Mucosa of descending colon (tissue), 3 donors: Measurements from ENCODE around the gene CRYGS. TPM values are rescaled to one million over a fixed set of nuclear protein-coding genes. Genes with fewer than 3 reads are reported as not detected.

ENCODE experiments used
- ATAC-seq: fragments of 200-7000 bp; cut with Tn5 transposase; one replicate; pipeline ENCODE4 v1.9.1; 2020; ENCODE audit warnings: mild to moderate bottlenecking, moderate library complexity
- DNase-seq, 3 donors: peaks; one replicate each; pipeline ENCODE4 v3.0.0-alpha.2; 2020
- H3K36me3 ChIP-seq: fragments of 200-600 bp; one replicate; pipeline ENCODE4 v1.8.0; 2021; ENCODE audit warnings: low read depth, mild to moderate bottlenecking
- H3K4me1 ChIP-seq: fragments of 200-600 bp; one replicate; pipeline ENCODE4 v1.8.0; 2021; ENCODE audit warnings: low read depth, mild to moderate bottlenecking
- H3K4me3 ChIP-seq: fragments of 200-600 bp; one replicate; pipeline ENCODE4 v1.8.0; 2021; ENCODE audit warnings: mild to moderate bottlenecking
- H3K9me3 ChIP-seq: fragments of 200-600 bp; one replicate; pipeline ENCODE4 v1.8.0; 2021; ENCODE audit warnings: mild to moderate bottlenecking
- CTCF ChIP-seq: fragments of 200-600 bp; IDR thresholded peaks from one replicate; pipeline ENCODE4 v1.8.0; 2022; ENCODE audit warnings: antibody characterized with exemption, mild to moderate bottlenecking
- intact Hi-C, 2 donors: fragments of 100-400 bp; cut with DNase I in 1 of 2; cut with micrococcal nuclease in 1 of 2; formaldehyde crosslinking; loops; one replicate each; pipeline versions ENCODE4 v1.11.0 to v1.11.1; 2022; cut with DNase I, micrococcal nuclease
- total RNA-seq, 3 donors: library from RNA; stranded (reverse); fragmentation: NEBNext Ultra II Directional in 2 of 3; extraction: Animal tissue kit (Norgen Biotek cat#: 25700) in 2 of 3; gene quantifications; one replicate each; pipeline versions ENCODE4 v1.2.1 to v1.2.4, GENCODE V29; 2021 to 2023
- donor health status: DM: no; HTN: no; CAD: no; lungs with moderate emphysema.
- donor health status: DM: no; HTN: no; CAD: no.
- donor health status: DM: no; HTN: yes; CAD: no.

CRYGS gene
- total RNA-seq, 3 donors from 2014 or later: 3.2 to 3.9 (median 3.8) TPM

- intact Hi-C loops: no loop called here
- Histone ChIP-seq H3K9me3 (no peaks in the 10 kb centered on the region), H3K36me3 (no peaks in the 10 kb centered on the region), H3K4me3 (no peak overlapping the region), H3K4me1 (no peaks in the 10 kb centered on the region)
- no peak for ATAC-seq
- DNase-seq: no peak
- TF ChIP-seq CTCF: no peak
Measured at GRCh38 chr3:186511702-186512101, 32.5 kb downstream of the CRYGS start.

DNA sequence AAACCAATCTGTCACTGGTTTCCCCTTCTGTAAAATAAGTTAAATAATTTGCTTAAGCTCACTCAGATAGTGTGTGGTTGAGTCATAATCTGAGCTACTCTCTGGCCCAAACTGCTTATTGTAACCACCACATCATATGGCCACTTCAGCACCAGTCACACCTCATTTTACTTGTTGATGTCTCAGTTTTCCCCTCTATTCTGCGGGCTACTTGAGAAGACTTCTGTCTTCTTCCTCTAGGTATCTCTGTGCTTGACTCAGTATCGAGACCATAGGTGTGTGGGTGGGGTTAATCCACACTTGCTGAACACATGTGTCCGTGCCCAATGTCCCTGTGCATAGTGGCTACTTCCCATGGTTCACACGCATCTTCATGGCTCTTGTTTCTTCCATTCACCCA is 32.9 kb downstream of the CRYGS start:
- H3K4me3 ChIP-seq: no peak overlapping the region
- no peaks in the 10 kb centered on the region for H3K36me3 ChIP-seq
- no peak for DNase-seq
- intact Hi-C loops: no loop called here
- H3K9me3 ChIP-seq: no peaks in the 10 kb centered on the region
- TF ChIP-seq CTCF: no peak
- no peak for ATAC-seq
- H3K4me1 ChIP-seq: no peaks in the 10 kb centered on the region

DNA sequence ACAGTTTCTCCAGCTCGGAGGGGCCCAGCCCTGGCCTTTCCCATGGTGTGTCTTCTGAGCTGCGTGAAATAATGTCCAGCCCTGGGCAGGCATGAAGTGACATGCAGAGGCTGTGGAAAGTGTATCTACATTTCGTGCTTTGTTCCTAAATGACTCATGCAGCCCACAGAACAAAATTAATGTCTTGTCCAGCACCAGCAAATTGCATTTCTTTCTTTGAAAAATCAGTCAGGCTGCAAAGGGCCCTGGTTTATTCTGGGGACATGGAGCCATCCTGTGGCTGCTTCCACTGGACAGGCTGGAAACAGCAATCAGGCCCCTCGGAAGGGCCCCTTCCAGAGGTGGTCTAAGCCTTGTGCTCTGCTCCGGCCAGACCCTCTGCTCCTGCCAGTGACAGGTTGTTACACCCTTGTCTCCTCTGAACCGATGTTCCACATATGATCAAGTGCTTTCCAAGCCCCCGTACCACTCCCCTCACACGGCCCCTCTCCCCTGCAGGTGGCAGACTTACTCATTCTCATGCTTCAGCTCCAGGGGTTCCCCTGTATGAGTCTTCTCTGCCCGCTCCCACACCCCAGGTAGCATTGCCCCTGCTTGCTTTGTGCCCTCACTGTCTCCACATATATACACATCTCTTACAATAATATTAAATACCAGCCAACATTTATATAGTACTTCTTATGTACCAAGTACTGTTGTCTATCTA is 33.7 kb downstream of the CRYGS start:
- DNase-seq (no peak), ATAC-seq (no peak)
- intact Hi-C loops: no loop called here
- H3K4me3 ChIP-seq: no peak overlapping the region
- TF ChIP-seq CTCF: no peak
- H3K9me3 ChIP-seq: no peaks in the 10 kb centered on the region
- no peaks in the 10 kb centered on the region for H3K36me3 ChIP-seq
- H3K4me1 ChIP-seq: no peaks in the 10 kb centered on the region

DNA sequence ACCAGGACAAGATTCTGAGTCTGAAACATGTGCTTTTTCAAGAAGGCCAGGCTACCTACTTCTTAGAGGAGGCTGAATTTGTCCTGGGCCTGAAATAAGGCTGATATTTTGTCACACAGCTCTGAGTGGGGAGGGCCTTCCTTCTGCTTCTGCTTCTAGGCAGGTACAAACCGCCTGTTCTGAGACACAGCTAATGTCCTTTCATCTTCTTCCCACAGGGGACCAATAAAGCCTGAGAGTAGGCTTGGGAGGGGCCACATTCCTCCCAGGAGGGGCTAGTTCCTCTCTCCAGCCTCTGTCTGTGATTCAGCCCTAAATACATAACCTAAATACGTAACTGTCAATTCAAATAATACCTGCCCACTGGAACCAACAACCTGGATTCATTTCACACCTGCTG is 34.8 kb downstream of the CRYGS start:
- Histone ChIP-seq H3K9me3 (no peaks in the 10 kb centered on the region), H3K4me3 (no peak overlapping the region), H3K36me3 (no peaks in the 10 kb centered on the region), H3K4me1 (no peaks in the 10 kb centered on the region)
- DNase-seq: no peak
- TF ChIP-seq CTCF: no peak
- intact Hi-C loops: no loop called here
- ATAC-seq: no peak

DNA sequence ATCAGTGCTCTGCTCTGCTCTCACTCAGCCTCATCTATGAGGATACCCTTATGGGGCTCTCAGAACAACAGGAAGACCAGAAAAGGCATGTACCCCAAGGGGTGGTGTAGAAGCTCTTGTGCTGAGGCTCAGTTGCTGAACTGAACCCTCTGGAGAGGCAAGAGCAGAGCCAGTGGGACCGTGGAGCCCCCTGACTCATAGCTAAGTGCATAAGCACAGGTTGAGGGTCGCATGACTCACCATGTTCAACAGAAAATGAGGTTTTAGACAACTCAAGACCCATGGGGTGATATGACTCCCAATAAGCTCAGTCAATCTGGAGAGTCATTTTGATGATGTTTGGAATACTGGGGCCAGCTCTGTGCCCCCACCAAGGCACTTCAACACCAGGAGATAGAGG is 37.3 kb downstream of the CRYGS start:
- Histone ChIP-seq H3K4me3 (no peak overlapping the region), H3K36me3 (no peaks in the 10 kb centered on the region), H3K9me3 (no peaks in the 10 kb centered on the region), H3K4me1 (no peaks in the 10 kb centered on the region)
- intact Hi-C loops: no loop called here
- ATAC-seq (no peak), DNase-seq (no peak)
- no peak for TF ChIP-seq CTCF

DNA sequence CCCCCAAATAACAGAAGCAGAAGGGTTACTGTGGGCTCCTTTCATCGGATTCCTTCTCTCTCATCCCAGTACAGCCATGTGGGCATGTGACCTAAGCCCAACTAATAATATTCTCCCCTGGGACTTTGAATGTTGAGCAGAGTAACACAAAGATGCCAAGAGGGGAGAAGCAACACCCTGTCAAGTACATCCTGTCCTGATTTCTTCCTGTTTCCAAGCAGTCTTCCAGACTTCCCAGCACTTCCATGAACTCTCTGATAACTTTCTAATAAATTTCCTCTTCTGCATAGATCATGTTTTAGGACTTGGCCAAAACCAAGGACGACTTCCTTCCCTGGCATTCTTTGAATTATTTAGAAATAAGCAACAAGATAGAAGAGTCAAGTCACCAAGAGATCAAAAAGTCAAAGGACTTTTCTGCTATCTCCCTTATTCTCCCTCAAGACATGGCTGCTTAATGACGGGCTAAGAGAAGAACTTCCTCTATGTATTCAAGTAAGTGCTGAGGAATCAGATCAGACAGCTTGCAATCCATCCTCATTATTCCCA is 37.9 kb downstream of the CRYGS start:
- ATAC-seq (no peak), DNase-seq (no peak)
- no peaks in the 10 kb centered on the region for H3K9me3 ChIP-seq
- H3K4me3 ChIP-seq: no peak overlapping the region
- no peak for TF ChIP-seq CTCF
- intact Hi-C loops: no loop called here
- no peaks in the 10 kb centered on the region for H3K36me3 ChIP-seq
- H3K4me1 ChIP-seq: no peaks in the 10 kb centered on the region
